ENCODE data around the gene CD160.
"Not testable (repeated sequence)": the region's sequence is repeated elsewhere in the genome, so short reads cannot be mapped to it uniquely, and the experiment has no call there.

The CD160 gene

GRCh38 chr1:145710291-145711027 lies 8.8 kb upstream of the CD160 start:
- no peak for DNase-seq (ENCODE audit: low spot score)

- DNase-seq (ENCODE audit: low spot score), result no peak
Measured at GRCh38 chr1:145711213-145711651, 8.1 kb upstream of the CD160 start.

GRCh38 chr1:145714524-145715111 lies 4.7 kb upstream of the CD160 start:
- no peak for DNase-seq (ENCODE audit: low spot score)

- no peak for DNase-seq (ENCODE audit: low spot score)
Measured at GRCh38 chr1:145716641-145717345, 2.5 kb upstream of the CD160 start.

- no peak for DNase-seq (ENCODE audit: low spot score)
Measured at GRCh38 chr1:145717833-145718232, 1.5 kb upstream of the CD160 start.

- DNase-seq (ENCODE audit: low spot score), result not testable (repeated sequence)
Measured at GRCh38 chr1:145718465-145718864, 834 bp upstream of the CD160 start.

- DNase-seq (ENCODE audit: low spot score), result no peak
Measured at GRCh38 chr1:145720556-145720877, 1.2 kb downstream of the CD160 start.

GRCh38 chr1:145720878-145721671 lies 1.8 kb downstream of the CD160 start:
- peak; percentile 73 for DNase-seq (ENCODE audit: low spot score)

GRCh38 chr1:145726193-145726592 lies 6.9 kb downstream of the CD160 start:
- DNase-seq (ENCODE audit: low spot score), result not testable (repeated sequence)

GRCh38 chr1:145729196-145729595 lies 9.9 kb downstream of the CD160 start:
- no peak for DNase-seq (ENCODE audit: low spot score)

GRCh38 chr1:145729666-145730436 lies 10.6 kb downstream of the CD160 start:
- no peak for DNase-seq (ENCODE audit: low spot score)

- no peak for DNase-seq (ENCODE audit: low spot score)
Measured at GRCh38 chr1:145730467-145730866, 11.2 kb downstream of the CD160 start.

GRCh38 chr1:145730900-145731299 lies 11.6 kb downstream of the CD160 start:
- no peak for DNase-seq (ENCODE audit: low spot score)

GRCh38 chr1:145736191-145736590 lies 16.9 kb downstream of the CD160 start:
- no peak for DNase-seq (ENCODE audit: low spot score)

- no peak for DNase-seq (ENCODE audit: low spot score)
Measured at GRCh38 chr1:145740269-145740668, 21.0 kb downstream of the CD160 start.

GRCh38 chr1:145747398-145748247 lies 28.3 kb downstream of the CD160 start:
- DNase-seq (ENCODE audit: low spot score), result no peak

- DNase-seq (ENCODE audit: low spot score), result no peak
Measured at GRCh38 chr1:145750426-145750825, 31.1 kb downstream of the CD160 start.

- peak; percentile 54 for DNase-seq (ENCODE audit: low spot score)
Measured at GRCh38 chr1:145751491-145752037, 32.3 kb downstream of the CD160 start.

GRCh38 chr1:145757420-145757819 lies 38.1 kb downstream of the CD160 start:
- no peak for DNase-seq (ENCODE audit: low spot score)

GRCh38 chr1:145758116-145758515 lies 38.8 kb downstream of the CD160 start:
- DNase-seq (ENCODE audit: low spot score), result no peak
